Left ventricle myocardium superior (tissue), 1 donor: ENCODE results near the gene SDHD. TPM values are rescaled to one million over a fixed set of nuclear protein-coding genes. Genes with fewer than 3 reads are reported as not detected.

Experiments used
- ATAC-seq: fragments of 200-7000 bp; cut with Tn5 transposase; one replicate; pipeline ENCODE4 v1.9.1; 2020; ENCODE audit warnings: mild to moderate bottlenecking, moderate library complexity
- DNase-seq: peaks from one replicate; pipeline ENCODE4 v3.0.0-alpha.2; 2020
- intact Hi-C: fragments of 100-400 bp; cut with micrococcal nuclease; formaldehyde crosslinking; loops from one replicate; pipeline ENCODE4 v1.11.0; 2022
- total RNA-seq: library from RNA; stranded (reverse); fragmentation: NEBNext Ultra II Directional; extraction: Animal tissue kit (Norgen Biotek cat#: 25700); gene quantifications from one replicate; pipeline ENCODE4 v1.2.1, GENCODE V29; 2021
- donor health status: DM: no; HTN: yes; CAD: no; lungs with severe emphysema.

SDHD gene
- total RNA-seq, 1 donor from 2014 or later, result 269 TPM

DNA sequence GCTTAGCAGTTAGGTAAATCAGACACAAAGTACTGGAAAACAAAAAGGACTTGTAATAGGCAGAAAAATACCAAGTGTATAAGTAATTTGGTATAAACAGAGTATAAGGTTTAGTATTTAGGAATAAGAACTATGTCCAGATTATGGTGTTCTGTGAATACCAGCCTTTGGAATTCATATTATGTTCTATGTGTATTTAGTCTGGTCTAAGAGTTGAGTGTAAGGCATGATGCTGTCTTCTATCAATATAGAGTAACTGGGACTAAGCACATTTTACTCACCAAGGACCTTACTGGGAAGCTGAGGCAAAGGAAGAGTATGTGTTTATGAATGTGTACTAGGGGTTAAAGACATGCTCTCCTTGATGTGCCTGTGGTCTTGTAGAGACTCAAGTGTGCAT lies 9.5 kb downstream of the SDHD start:
- intact Hi-C loops, result no loop called here
- no peak for ATAC-seq
- DNase-seq, result no peak

GRCh38 chr11:112097734-112098528 lies 11.3 kb downstream of the SDHD start:
- intact Hi-C loops, result no loop called here
- ATAC-seq (no peak), DNase-seq (no peak)

- intact Hi-C loops, result no loop called here
- ATAC-seq, result peak; percentile 53
- no peak for DNase-seq
Measured at GRCh38 chr11:112100462-112100861, 13.8 kb downstream of the SDHD start.

DNA sequence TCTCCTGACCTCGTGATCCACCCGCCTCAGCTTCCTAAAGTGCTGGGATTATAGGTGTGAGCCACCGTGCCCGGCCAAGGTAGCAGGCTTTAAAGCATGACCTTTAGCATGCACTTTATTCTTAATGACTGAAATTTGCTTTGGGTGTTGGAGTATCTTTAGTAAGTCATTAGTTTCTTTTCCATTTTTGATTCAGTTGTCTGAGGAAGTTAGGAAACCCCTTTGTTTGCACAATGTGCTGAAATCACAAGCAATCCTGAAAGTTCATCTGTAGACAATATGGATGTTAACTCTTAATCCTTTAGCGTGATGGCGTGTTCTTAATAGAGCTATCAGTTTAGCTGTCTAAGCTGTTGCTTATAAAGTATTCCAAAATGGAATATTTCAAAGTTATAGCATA lies 16.8 kb downstream of the SDHD start:
- ATAC-seq (no peak), DNase-seq (no peak)
- intact Hi-C loops, result no loop called here

DNA sequence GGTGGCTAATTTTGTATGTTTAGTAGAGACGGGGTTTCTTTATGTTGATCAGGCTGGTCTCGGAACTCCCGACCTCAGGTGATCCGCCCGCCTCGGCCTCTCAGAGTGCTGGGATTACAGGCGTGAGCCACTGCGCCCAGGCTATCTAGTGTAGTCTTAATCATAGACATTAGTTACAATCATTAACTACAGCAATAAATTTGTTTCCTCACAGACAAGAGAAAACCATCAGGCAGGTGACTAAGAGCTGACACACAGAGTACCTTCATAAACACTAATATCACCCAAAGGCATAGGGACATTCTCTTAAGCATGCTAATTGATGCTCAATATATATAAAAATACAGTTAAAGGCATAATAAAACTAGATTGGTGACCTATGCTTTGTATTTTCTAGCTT lies 19.4 kb downstream of the SDHD start:
- intact Hi-C loops, result no loop called here
- no peak for DNase-seq
- no peak for ATAC-seq

DNA sequence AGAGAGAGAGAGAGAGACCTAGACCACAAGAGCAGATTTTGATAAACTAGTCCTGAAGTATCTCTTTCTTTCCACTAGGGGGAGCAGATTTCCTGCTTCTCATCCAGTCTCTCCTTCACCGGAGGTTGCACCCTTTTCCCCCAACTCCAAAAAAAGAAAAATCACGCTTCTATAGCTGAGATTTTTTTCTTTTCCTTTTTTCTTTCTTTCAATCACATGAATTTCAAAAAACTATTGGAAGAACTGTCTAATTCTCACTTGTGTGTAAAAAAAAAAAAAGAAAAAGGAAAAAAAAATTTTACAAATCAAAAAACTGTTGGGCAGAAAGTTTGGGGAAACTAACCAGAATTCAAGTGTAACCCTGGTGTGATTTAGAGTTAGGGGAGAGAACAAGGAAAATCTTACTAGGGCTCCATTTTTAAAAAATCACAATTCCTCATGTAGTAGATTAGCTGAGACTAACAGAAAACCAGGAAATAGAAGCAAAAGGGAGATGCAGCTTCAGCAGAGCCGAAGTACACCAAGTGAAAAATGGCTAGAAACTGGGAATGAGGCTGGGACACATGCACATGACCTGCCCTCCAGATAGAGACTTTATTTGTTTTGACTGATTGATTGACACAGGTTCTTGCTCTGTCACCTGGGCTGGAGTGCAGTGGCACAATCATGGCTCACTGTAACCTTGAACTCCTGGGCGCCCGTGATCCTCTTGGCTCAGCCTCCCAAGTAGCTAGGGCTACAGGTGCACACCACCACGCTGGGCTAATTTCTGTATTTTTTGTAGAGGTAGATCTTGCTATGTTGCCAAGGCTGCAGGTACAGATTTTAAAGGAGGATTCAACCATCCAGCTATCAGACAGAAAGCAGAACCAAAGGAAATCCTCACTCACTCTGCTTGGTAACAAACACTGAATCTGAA lies 27.1 kb downstream of the SDHD start:
- ATAC-seq (peak; percentile 77), DNase-seq (no peak)
- intact Hi-C loops, result loop anchor here (10.0 kb wide), 1 partner anchor 161 kb away; no protein-coding TSS in a partner anchor

DNA sequence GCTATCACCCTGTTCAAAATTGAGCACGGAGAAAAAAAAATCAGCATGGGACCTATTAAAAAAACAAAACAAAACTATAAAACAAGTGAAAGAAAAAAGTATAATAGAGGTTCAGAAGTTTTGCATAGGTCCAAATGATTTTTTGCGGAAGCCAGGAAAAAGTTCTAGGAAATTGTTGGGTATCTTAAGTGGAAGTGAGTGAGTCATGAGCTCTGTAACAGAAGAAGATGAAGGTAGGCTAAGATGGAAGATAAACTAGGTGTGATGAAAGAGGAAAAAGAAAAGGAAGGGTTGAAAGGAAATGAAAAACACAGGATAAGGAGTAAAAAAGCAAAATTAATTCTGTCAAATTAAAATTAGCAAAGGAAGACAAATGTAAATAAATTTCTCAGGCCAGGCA lies 27.8 kb downstream of the SDHD start:
- DNase-seq (no peak), ATAC-seq (no peak)
- intact Hi-C loops, result loop anchor here (10.0 kb wide), 1 partner anchor 160 kb away; no protein-coding TSS in a partner anchor

DNA sequence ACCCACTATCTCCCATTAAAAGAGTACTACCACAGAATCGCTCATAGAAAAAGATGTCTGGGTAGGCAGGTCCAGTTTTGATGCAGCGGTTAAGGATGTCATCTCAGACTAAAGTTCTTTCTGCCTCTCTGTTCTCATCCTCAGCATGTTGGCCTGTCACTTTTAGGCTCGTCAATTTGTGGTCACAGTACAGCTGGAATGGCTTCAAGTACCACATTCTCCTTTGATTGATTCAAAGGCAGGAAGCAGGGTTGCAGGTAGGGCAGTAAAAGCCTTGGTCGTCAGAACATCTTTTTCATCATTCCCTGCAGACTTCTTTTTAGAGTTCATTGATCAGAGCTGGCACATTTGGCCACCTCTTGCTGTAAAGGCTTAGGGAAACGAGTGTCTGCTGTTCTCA lies 28.7 kb downstream of the SDHD start:
- no peak for ATAC-seq
- intact Hi-C loops, result loop anchor here (10.0 kb wide), 1 partner anchor 159 kb away; no protein-coding TSS in a partner anchor

DNA sequence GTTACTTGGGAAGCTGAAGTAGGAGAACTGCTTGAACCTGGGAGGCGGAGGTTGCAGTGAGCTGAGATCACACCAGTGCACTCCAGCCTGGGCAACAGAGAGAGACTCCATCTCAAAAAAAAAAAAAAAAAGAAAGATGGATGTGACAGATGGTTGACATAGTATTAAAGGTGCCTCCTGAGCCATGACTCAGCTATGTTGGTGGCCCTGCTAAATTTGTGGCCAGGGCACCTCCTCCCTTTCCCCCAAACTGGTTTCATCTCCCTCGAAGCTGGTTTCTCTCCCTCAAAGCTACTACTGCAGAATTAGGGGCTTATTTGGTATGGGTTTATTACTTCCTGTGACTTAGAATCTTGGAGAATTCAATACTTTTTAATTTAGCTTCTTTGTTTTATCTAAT lies 31.5 kb downstream of the SDHD start:
- DNase-seq (no peak), ATAC-seq (no peak)
- intact Hi-C loops, result loop anchor here (10.0 kb wide), 1 partner anchor 157 kb away; no protein-coding TSS in a partner anchor

More for the DNA sequence above, 28.7 kb downstream of the SDHD start:
- DNase-seq, result no peak

- intact Hi-C loops, result no loop called here
- ATAC-seq, result no peak
- DNase-seq, result no peak
Measured at GRCh38 chr11:112121981-112122615, 35.4 kb downstream of the SDHD start.

DNA sequence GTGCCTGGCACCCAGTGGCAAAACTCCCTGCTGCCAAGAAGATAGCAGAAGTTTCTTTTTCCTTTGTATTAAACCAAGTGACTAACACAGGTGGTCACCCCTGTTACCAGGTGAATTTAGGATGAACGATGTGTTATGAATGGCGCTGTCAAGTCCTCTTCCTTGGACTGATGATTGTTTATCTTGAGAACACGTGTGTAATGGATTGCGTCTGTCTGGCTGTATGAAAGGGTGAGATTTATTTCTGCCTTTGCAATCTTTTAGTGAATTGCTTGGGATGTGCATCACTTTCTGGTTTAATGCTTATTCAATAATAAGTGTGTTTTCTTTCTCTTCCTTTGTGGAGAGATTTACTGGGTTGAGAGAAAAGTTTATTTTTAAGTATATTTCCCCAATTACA lies 36.5 kb downstream of the SDHD start:
- ATAC-seq (no peak), DNase-seq (no peak)
- intact Hi-C loops, result no loop called here

DNA sequence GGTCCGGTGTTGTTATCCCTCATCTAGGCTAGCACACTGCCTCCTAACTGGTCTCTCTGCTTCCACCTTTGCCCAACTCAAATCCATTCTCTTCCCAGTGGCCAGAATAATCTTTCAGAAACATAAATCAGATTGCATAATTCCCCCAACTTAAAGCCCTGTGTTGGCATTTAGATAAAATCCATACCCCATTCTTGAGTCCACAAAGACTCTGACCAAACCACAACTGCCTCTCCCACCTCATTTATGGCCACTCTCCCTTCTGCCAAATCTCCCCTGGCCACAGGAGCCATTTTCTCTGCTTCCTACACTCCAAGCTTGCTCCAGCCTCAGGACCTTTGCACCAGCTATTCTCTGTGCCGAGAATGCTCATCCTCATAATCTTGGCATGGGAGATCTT lies 40.4 kb downstream of the SDHD start:
- no peak for DNase-seq
- intact Hi-C loops, result no loop called here
- ATAC-seq, result no peak

GRCh38 chr11:112128483-112129121 lies 41.9 kb downstream of the SDHD start:
- ATAC-seq (no peak), DNase-seq (peak; percentile 44)
- intact Hi-C loops, result no loop called here

DNA sequence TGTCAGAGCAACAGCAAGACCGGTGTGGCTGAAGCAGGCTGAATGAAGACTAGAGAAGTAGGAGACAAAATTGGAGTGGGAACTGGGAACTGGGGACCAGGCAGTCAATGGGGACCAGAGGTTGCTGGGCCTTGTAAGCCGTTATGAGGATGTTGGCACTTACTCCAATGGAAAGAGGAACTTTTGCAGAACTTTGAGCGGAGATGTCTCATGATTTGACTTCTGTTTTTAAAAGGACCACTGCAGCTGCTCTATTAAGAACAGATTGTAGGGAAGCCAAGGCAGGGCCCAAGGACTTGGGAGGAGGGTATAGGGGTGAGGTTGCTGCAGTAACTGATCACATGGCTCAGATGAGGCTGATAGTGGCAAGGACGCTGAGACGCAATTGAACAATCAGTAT lies 43.0 kb downstream of the SDHD start:
- intact Hi-C loops, result no loop called here
- no peak for DNase-seq
- peak; percentile 75 for ATAC-seq

DNA sequence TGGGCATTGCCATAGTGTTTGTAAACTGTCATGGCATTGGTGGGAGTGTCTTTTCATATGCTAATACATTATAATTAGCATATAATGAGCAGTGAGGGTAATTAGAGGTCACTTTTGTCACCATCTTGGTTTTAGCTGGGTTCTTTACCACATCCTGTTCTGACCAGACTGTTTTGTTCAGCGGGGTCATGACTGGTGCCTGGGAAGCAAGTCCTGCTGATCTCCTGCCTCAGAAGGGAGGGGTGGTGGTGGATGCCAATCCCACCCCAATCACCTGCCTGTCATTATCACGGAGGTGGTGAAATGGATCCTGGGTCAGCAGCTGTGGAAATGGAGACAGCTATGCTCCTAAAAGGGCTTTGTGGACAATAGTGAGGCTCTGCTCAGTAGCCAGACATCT lies 46.1 kb downstream of the SDHD start:
- ATAC-seq (no peak), DNase-seq (no peak)
- intact Hi-C loops, result no loop called here

- DNase-seq, result no peak
- no peak for ATAC-seq
- intact Hi-C loops, result no loop called here
Measured at GRCh38 chr11:112134473-112134872, 47.8 kb downstream of the SDHD start.

GRCh38 chr11:112143597-112143996 lies 56.9 kb downstream of the SDHD start:
- ATAC-seq (no peak), DNase-seq (no peak)
- intact Hi-C loops, result no loop called here
